Spleen (tissue), 7 donors: ENCODE data around the gene GPR137C.

Experiments
- POLR2A ChIP-seq, 3 donors: fragments of 450-650 bp; IDR thresholded peaks; one replicate each; pipeline ENCODE4 v1.5.1; 2017; ENCODE audit warnings: antibody characterized with exemption in 3 of 3, mild to moderate bottlenecking in 1 of 3
- POLR2AphosphoS5 ChIP-seq, 3 donors: sonication (generic); formaldehyde crosslinking; IDR thresholded peaks; one replicate each; pipeline ENCODE4 v1.5.1; 2017; ENCODE audit warnings: antibody characterized with exemption in 3 of 3
- TF ChIP-seq, protein P1 (sequence below), 11 experiments: fragments of 200-600 bp in 7 of 11; fragments of 450-650 bp in 4 of 11; sonication (generic) in 4 of 11; IDR thresholded peaks in 8 of 11; conservative IDR thresholded peaks in 3 of 11; 1 replicate in 7 of 11; 2 replicates in 4 of 11; pipeline versions ENCODE4 v1.4.0 to v1.8.0; 2016 to 2021; ENCODE audit warnings: antibody characterized with exemption in 11 of 11, inconsistent platforms in 4 of 11, mild to moderate bottlenecking in 1 of 11
- donor health status: DM: no; HTN: no; CAD: no; lungs with moderate emphysema.
- donor health status: DM: no; HTN: no; CAD: no.
- donor health status: DM: no; HTN: no; CAD: no.

DNA sequence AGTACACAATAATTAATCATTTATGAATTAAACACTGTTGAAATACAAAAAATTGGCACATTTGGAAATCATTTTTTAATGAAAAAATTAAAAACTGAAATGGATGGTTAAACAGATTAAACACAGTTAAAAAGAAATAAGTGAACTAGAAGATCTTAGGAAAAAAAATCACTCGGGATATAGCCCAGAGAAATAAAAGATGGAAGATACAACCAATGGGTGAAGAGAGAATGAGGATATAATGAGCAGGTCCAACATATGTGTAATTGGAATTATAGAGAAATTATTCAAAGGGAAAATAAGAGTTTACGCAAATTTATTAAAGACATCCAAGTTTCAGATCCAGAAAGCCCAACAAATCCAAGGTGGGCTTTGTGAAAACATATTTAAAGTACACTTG lies 6.1 kb downstream of the GPR137C start:
- TF ChIP-seq, protein P1, sequence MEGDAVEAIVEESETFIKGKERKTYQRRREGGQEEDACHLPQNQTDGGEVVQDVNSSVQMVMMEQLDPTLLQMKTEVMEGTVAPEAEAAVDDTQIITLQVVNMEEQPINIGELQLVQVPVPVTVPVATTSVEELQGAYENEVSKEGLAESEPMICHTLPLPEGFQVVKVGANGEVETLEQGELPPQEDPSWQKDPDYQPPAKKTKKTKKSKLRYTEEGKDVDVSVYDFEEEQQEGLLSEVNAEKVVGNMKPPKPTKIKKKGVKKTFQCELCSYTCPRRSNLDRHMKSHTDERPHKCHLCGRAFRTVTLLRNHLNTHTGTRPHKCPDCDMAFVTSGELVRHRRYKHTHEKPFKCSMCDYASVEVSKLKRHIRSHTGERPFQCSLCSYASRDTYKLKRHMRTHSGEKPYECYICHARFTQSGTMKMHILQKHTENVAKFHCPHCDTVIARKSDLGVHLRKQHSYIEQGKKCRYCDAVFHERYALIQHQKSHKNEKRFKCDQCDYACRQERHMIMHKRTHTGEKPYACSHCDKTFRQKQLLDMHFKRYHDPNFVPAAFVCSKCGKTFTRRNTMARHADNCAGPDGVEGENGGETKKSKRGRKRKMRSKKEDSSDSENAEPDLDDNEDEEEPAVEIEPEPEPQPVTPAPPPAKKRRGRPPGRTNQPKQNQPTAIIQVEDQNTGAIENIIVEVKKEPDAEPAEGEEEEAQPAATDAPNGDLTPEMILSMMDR (IDR thresholded peaks at IDR 0.05 in 8 of 11, conservative IDR thresholded peaks at IDR 0.05 in 3 of 11): no peak
- TF ChIP-seq POLR2A (IDR thresholded peaks at IDR 0.05) (no peak), POLR2AphosphoS5 (IDR thresholded peaks at IDR 0.05) (no peak)
